ENCODE measurements around the gene DALRD3.

DNA sequence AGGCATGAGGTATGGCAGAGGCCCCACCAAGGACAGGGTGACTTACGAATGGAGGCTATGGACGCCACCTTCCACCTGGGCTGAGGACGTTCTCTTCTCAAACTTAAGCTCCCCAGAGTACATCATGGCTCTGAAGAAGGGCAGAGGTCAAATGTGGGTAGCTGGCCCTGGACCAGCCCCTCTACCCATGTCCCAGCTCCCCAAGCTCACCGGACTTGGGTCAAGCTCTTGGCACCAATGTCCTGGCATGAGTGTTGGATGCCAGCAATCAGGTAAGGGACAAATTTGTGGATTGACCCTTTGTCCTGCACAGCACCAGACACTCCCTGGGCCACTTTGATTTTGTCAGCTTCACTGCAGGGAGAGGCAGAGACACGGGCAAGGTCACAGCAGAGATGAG lies 6.1 kb upstream of the DALRD3 start:
- TF ChIP-seq, protein P1, sequence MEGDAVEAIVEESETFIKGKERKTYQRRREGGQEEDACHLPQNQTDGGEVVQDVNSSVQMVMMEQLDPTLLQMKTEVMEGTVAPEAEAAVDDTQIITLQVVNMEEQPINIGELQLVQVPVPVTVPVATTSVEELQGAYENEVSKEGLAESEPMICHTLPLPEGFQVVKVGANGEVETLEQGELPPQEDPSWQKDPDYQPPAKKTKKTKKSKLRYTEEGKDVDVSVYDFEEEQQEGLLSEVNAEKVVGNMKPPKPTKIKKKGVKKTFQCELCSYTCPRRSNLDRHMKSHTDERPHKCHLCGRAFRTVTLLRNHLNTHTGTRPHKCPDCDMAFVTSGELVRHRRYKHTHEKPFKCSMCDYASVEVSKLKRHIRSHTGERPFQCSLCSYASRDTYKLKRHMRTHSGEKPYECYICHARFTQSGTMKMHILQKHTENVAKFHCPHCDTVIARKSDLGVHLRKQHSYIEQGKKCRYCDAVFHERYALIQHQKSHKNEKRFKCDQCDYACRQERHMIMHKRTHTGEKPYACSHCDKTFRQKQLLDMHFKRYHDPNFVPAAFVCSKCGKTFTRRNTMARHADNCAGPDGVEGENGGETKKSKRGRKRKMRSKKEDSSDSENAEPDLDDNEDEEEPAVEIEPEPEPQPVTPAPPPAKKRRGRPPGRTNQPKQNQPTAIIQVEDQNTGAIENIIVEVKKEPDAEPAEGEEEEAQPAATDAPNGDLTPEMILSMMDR (IDR thresholded peaks at IDR 0.05), result no peak
- no peak for TF ChIP-seq POLR2A (IDR thresholded peaks at IDR 0.05)

All from body of pancreas (tissue), 4 donors.